Measurements from ENCODE around the gene METRNL.
"Not testable (repeated sequence)": the region's sequence is repeated elsewhere in the genome, so short reads cannot be mapped to it uniquely, and the experiment has no call there.

DNA sequence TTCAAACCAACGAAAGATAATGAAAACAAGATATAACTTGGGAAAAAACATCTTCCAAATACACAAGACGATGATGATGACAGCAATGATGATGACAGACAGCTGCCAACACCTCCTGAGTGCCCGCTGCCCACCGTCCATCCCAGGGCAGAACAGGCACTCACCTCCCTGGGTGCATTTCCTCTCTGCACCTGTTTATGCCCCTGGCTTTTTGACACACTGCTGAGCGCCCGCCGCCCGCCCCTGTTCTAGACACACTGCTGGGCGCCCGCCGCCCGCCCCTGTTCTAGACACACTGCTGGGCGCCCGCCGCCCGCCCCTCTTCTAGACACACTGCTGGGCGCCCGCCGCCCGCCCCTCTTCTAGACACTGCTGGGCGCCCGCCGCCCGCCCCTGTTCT lies 40.4 kb upstream of the METRNL start:
- TF ChIP-seq, protein P1, sequence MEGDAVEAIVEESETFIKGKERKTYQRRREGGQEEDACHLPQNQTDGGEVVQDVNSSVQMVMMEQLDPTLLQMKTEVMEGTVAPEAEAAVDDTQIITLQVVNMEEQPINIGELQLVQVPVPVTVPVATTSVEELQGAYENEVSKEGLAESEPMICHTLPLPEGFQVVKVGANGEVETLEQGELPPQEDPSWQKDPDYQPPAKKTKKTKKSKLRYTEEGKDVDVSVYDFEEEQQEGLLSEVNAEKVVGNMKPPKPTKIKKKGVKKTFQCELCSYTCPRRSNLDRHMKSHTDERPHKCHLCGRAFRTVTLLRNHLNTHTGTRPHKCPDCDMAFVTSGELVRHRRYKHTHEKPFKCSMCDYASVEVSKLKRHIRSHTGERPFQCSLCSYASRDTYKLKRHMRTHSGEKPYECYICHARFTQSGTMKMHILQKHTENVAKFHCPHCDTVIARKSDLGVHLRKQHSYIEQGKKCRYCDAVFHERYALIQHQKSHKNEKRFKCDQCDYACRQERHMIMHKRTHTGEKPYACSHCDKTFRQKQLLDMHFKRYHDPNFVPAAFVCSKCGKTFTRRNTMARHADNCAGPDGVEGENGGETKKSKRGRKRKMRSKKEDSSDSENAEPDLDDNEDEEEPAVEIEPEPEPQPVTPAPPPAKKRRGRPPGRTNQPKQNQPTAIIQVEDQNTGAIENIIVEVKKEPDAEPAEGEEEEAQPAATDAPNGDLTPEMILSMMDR (IDR thresholded peaks at IDR 0.05; ENCODE audit: low read depth, low read length, missing input control): not testable (repeated sequence)
- not testable (repeated sequence) for TF ChIP-seq SP1 (IDR thresholded peaks at IDR 0.05); NR2F2 (IDR thresholded peaks at IDR 0.05); EGR1 (IDR thresholded peaks at IDR 0.05; ENCODE audit: low read depth in 2 of 2); JUND (IDR thresholded peaks at IDR 0.05); RXRA (IDR thresholded peaks at IDR 0.05); RAD21 (IDR thresholded peaks at IDR 0.05)
- TF ChIP-seq, protein P2, sequence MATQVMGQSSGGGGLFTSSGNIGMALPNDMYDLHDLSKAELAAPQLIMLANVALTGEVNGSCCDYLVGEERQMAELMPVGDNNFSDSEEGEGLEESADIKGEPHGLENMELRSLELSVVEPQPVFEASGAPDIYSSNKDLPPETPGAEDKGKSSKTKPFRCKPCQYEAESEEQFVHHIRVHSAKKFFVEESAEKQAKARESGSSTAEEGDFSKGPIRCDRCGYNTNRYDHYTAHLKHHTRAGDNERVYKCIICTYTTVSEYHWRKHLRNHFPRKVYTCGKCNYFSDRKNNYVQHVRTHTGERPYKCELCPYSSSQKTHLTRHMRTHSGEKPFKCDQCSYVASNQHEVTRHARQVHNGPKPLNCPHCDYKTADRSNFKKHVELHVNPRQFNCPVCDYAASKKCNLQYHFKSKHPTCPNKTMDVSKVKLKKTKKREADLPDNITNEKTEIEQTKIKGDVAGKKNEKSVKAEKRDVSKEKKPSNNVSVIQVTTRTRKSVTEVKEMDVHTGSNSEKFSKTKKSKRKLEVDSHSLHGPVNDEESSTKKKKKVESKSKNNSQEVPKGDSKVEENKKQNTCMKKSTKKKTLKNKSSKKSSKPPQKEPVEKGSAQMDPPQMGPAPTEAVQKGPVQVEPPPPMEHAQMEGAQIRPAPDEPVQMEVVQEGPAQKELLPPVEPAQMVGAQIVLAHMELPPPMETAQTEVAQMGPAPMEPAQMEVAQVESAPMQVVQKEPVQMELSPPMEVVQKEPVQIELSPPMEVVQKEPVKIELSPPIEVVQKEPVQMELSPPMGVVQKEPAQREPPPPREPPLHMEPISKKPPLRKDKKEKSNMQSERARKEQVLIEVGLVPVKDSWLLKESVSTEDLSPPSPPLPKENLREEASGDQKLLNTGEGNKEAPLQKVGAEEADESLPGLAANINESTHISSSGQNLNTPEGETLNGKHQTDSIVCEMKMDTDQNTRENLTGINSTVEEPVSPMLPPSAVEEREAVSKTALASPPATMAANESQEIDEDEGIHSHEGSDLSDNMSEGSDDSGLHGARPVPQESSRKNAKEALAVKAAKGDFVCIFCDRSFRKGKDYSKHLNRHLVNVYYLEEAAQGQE (IDR thresholded peaks at IDR 0.05): not testable (repeated sequence)
- TF ChIP-seq, protein P3, sequence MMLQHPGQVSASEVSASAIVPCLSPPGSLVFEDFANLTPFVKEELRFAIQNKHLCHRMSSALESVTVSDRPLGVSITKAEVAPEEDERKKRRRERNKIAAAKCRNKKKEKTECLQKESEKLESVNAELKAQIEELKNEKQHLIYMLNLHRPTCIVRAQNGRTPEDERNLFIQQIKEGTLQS (IDR thresholded peaks at IDR 0.05): not testable (repeated sequence)
